ES-I3 (cell line): ENCODE results near the gene TUBGCP5.
A peak's percentile ranks its signal among the peaks of the same experiment; 100 is the strongest.
"Not testable (repeated sequence)": the region's sequence is repeated elsewhere in the genome, so short reads cannot be mapped to it uniquely, and the experiment has no call there.

Source experiments
- H3K36me3 ChIP-seq: 2 replicates; pipeline ENCODE4 v1.6.1; 2013; ENCODE audit warnings: mild to moderate bottlenecking, low read length, control low read depth, moderate library complexity; ENCODE audit not compliant: insufficient read depth
- H3K4me1 ChIP-seq: 2 replicates; pipeline ENCODE4 v1.6.1; 2013; ENCODE audit warnings: mild to moderate bottlenecking, control low read depth, low read length; ENCODE audit not compliant: insufficient read depth
- H3K9ac ChIP-seq: 2 replicates; pipeline ENCODE4 v1.6.1; 2013; ENCODE audit warnings: low read depth, mild to moderate bottlenecking, low read length, moderate library complexity
- H3K9me3 ChIP-seq: 2 replicates; pipeline ENCODE4 v1.6.1; 2013; ENCODE audit warnings: mild to moderate bottlenecking, low read length, moderate library complexity; ENCODE audit not compliant: control insufficient read depth, insufficient read depth

The TUBGCP5 gene

GRCh38 chr15:23039143-23039916 lies at the start of gene TUBGCP5:
TSS of gene TUBGCP5 (minus strand) at chr15:23039569. CDS start at chr15:23039543, 26 bp downstream.
- Histone ChIP-seq H3K4me1 (no peaks in the 10 kb centered on the region), H3K9ac (peak within 1 kb of the TSS; percentile 61), H3K9me3 (no peaks in the 10 kb centered on the region), H3K36me3 (peaks cover 6% of the 10 kb centered on the region)

- Histone ChIP-seq H3K9ac (no peak overlapping the region), H3K4me1 (no peaks in the 10 kb centered on the region), H3K9me3 (no peaks in the 10 kb centered on the region), H3K36me3 (no peaks in the 10 kb centered on the region)
Measured at GRCh38 chr15:23083115-23083514, 43.7 kb upstream of the TUBGCP5 start.

GRCh38 chr15:23081996-23082737 lies 42.8 kb upstream of the TUBGCP5 start:
- H3K9me3 ChIP-seq, H3K4me1 ChIP-seq, H3K36me3 ChIP-seq, H3K9ac ChIP-seq: not testable (repeated sequence)

GRCh38 chr15:23081271-23081670 lies 41.9 kb upstream of the TUBGCP5 start:
- Histone ChIP-seq H3K9me3 (no peaks in the 10 kb centered on the region), H3K4me1 (no peaks in the 10 kb centered on the region), H3K9ac (no peak overlapping the region), H3K36me3 (no peaks in the 10 kb centered on the region)

- no peak overlapping the region for H3K9ac ChIP-seq
- H3K4me1 ChIP-seq: no peaks in the 10 kb centered on the region
- no peaks in the 10 kb centered on the region for H3K9me3 ChIP-seq
- no peaks in the 10 kb centered on the region for H3K36me3 ChIP-seq
Measured at GRCh38 chr15:23079766-23080165, 40.4 kb upstream of the TUBGCP5 start.

GRCh38 chr15:23075927-23076326 lies 36.6 kb upstream of the TUBGCP5 start:
- no peak overlapping the region for H3K9ac ChIP-seq
- no peaks in the 10 kb centered on the region for H3K9me3 ChIP-seq
- peaks cover 3% of the 10 kb centered on the region; the same call in 1 of the 2 replicates for H3K4me1 ChIP-seq
- H3K36me3 ChIP-seq: no peaks in the 10 kb centered on the region

GRCh38 chr15:23074684-23075083 lies 35.3 kb upstream of the TUBGCP5 start:
- Histone ChIP-seq H3K9me3 (no peaks in the 10 kb centered on the region), H3K9ac (no peak overlapping the region), H3K4me1 (peaks cover 8% of the 10 kb centered on the region; the same call in 1 of the 2 replicates), H3K36me3 (no peaks in the 10 kb centered on the region)

GRCh38 chr15:23073890-23074646 lies 34.7 kb upstream of the TUBGCP5 start:
- Histone ChIP-seq H3K4me1 (peaks cover 8% of the 10 kb centered on the region; the same call in 1 of the 2 replicates), H3K36me3 (no peaks in the 10 kb centered on the region), H3K9ac (no peak overlapping the region), H3K9me3 (no peaks in the 10 kb centered on the region)

GRCh38 chr15:23072633-23073032 lies 33.3 kb upstream of the TUBGCP5 start:
- H3K9ac ChIP-seq: no peak overlapping the region
- H3K9me3 ChIP-seq: no peaks in the 10 kb centered on the region
- no peaks in the 10 kb centered on the region for H3K36me3 ChIP-seq
- H3K4me1 ChIP-seq: peaks cover 8% of the 10 kb centered on the region; the same call in 1 of the 2 replicates

GRCh38 chr15:23069496-23070166 lies 30.3 kb upstream of the TUBGCP5 start:
- Histone ChIP-seq H3K9ac (peak overlapping the region; percentile 45), H3K4me1 (peaks cover 11% of the 10 kb centered on the region; the same call in 1 of the 2 replicates)

GRCh38 chr15:23067416-23067815 lies 28.0 kb upstream of the TUBGCP5 start:
- no peaks in the 10 kb centered on the region for H3K36me3 ChIP-seq
- H3K9me3 ChIP-seq: peaks cover 5% of the 10 kb centered on the region; the same call in 1 of the 2 replicates
- H3K4me1 ChIP-seq: peaks cover 10% of the 10 kb centered on the region; the same call in 1 of the 2 replicates
- H3K9ac ChIP-seq: no peak overlapping the region

More at GRCh38 chr15:23069496-23070166, 30.3 kb upstream of the TUBGCP5 start:
- no peaks in the 10 kb centered on the region for H3K36me3 ChIP-seq
- no peaks in the 10 kb centered on the region for H3K9me3 ChIP-seq

GRCh38 chr15:23065836-23066235 lies 26.5 kb upstream of the TUBGCP5 start:
- H3K9ac ChIP-seq: no peak overlapping the region
- peaks cover 8% of the 10 kb centered on the region; the same call in 1 of the 2 replicates for H3K9me3 ChIP-seq
- peaks cover 10% of the 10 kb centered on the region; the same call in 1 of the 2 replicates for H3K4me1 ChIP-seq
- H3K36me3 ChIP-seq: no peaks in the 10 kb centered on the region

- peaks cover 8% of the 10 kb centered on the region; the same call in 1 of the 2 replicates for H3K9me3 ChIP-seq
- no peaks in the 10 kb centered on the region for H3K36me3 ChIP-seq
- H3K4me1 ChIP-seq: 0 out of 2 replicates have a peak, but pooled peaks cover 5% of the 10 kb centered on the region
- H3K9ac ChIP-seq: no peak overlapping the region
Measured at GRCh38 chr15:23064156-23064555, 24.8 kb upstream of the TUBGCP5 start.

- Histone ChIP-seq H3K4me1 (no peaks in the 10 kb centered on the region), H3K9me3 (0 out of 2 replicates have a peak, but pooled peaks cover 5% of the 10 kb centered on the region), H3K9ac (no peak overlapping the region), H3K36me3 (no peaks in the 10 kb centered on the region)
Measured at GRCh38 chr15:23057707-23058106, 18.3 kb upstream of the TUBGCP5 start.
